Measurements from ENCODE around the gene EXOC3L4. TPM values are rescaled to one million over a fixed set of nuclear protein-coding genes. Genes with fewer than 3 reads are reported as not detected.

EXOC3L4 gene
- total RNA-seq, 1 donor from 2014 or later = 4.2 TPM

DNA sequence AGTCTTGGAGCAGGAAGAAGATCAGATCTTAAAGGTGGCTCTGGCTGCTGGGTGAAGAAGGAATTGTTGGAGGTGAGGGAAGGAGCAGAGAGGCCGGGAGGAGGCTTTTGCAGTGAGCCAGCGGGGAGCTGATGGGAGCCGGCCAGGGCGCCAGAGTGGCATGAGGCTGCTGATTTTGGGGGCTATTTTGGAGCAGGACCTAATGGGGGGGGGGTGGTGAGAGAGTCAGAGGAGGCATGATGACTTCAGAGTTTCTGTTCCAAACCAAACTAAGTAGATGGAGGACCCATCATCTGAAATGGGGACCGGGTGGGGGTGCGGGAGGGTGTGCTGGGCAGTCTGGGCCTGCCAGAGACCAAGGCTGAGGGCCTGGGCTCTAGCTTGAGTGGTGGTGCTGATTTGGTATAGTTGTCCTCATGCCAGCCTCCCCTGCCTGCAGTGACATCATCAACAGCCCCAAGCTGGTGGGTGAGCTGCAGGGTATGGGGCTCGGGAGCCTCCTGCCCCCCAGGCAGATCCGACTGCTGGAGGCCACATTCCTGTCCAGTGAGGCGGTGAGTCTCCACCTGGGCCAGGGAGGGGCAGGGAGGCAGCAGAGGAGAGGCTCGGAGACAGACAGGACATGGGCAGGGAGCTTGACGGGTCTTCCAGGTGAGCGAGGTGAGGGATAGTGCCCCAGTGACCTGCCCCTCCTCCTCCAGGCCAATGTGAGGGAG is 34.9 kb downstream of the EXOC3L4 start:
- Histone ChIP-seq H3K27me3 (no peaks in the 10 kb centered on the region), H3K4me3 (no peak overlapping the region), H3K36me3 (peaks cover 37% of the 10 kb centered on the region), H3K4me1 (peaks cover 48% of the 10 kb centered on the region), H3K9me3 (no peaks in the 10 kb centered on the region), H3K27ac (no peak overlapping the region)
- intact Hi-C loops (cut with DNase I) = no loop called here
- TF ChIP-seq, protein P1, sequence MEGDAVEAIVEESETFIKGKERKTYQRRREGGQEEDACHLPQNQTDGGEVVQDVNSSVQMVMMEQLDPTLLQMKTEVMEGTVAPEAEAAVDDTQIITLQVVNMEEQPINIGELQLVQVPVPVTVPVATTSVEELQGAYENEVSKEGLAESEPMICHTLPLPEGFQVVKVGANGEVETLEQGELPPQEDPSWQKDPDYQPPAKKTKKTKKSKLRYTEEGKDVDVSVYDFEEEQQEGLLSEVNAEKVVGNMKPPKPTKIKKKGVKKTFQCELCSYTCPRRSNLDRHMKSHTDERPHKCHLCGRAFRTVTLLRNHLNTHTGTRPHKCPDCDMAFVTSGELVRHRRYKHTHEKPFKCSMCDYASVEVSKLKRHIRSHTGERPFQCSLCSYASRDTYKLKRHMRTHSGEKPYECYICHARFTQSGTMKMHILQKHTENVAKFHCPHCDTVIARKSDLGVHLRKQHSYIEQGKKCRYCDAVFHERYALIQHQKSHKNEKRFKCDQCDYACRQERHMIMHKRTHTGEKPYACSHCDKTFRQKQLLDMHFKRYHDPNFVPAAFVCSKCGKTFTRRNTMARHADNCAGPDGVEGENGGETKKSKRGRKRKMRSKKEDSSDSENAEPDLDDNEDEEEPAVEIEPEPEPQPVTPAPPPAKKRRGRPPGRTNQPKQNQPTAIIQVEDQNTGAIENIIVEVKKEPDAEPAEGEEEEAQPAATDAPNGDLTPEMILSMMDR (IDR thresholded peaks at IDR 0.05) = no peak
- ATAC-seq = no peak
- DNase-seq = no peak

DNA sequence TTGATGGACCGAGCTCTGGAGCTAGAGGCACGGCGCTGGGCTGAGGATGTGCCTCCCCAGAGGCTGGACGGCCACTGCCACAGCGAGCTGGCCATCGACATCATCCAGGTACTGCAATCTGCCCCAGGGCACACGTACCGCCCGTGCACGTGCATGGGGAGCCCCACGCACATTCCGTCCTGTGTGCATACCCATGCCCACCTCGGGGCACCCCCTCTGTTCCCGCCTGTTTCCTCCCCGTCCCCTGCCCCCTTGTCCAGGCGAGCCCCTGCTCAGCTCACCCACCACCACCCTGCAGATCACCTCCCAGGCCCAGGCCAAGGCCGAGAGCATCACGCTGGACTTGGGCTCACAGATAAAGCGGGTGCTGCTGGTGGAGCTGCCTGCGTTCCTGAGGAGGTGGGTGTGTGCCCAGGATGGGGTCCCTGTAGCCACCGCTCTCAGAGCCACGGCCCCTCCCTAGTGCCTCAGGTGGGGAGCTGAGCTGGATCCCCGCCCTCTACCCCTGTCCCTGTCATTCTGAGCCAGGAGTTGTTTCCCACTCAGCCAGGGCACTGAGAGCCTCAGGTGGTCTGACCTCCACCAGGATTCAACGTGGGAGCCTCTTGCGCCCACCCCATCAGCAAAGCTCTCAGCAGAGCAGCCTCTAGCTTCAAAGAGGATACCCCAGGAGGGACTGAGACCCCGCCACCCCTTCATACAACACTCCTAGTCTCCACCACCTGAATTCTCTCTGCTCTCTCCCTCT is 35.7 kb downstream of the EXOC3L4 start:
- TF ChIP-seq, protein P1 (IDR thresholded peaks at IDR 0.05) = no peak
- DNase-seq (no peak), ATAC-seq (no peak)
- no peaks in the 10 kb centered on the region for H3K27me3 ChIP-seq
- no peak overlapping the region for H3K27ac ChIP-seq
- intact Hi-C loops (cut with DNase I) = no loop called here
- peaks cover 43% of the 10 kb centered on the region for H3K36me3 ChIP-seq
- no peak overlapping the region for H3K4me3 ChIP-seq
- H3K9me3 ChIP-seq = no peaks in the 10 kb centered on the region
- H3K4me1 ChIP-seq = peaks cover 41% of the 10 kb centered on the region

DNA sequence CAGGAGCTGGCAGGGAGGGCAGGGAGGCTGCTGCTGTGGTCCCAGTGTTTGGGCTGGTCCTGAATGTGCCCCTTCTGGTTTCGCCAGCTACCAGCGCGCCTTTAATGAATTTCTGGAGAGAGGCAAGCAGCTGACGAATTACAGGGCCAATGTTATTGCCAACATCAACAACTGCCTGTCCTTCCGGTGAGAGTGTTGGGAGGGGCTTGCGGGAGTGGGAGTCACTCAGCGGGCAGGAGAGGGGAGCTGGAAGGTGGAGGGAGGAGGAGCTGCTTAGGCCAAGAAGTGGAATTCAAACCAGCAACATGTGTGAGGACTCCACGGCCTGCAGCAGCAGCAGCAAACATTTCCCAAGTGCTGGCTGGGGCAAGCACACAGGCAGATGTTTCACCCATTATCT is 36.4 kb downstream of the EXOC3L4 start:
- DNase-seq = no peak
- no peaks in the 10 kb centered on the region for H3K9me3 ChIP-seq
- H3K4me1 ChIP-seq = peaks cover 34% of the 10 kb centered on the region
- intact Hi-C loops (cut with DNase I) = no loop called here
- no peak overlapping the region for H3K27ac ChIP-seq
- no peaks in the 10 kb centered on the region for H3K27me3 ChIP-seq
- no peak overlapping the region for H3K4me3 ChIP-seq
- ATAC-seq = no peak
- TF ChIP-seq, protein P1 (IDR thresholded peaks at IDR 0.05) = no peak
- peaks cover 50% of the 10 kb centered on the region for H3K36me3 ChIP-seq

DNA sequence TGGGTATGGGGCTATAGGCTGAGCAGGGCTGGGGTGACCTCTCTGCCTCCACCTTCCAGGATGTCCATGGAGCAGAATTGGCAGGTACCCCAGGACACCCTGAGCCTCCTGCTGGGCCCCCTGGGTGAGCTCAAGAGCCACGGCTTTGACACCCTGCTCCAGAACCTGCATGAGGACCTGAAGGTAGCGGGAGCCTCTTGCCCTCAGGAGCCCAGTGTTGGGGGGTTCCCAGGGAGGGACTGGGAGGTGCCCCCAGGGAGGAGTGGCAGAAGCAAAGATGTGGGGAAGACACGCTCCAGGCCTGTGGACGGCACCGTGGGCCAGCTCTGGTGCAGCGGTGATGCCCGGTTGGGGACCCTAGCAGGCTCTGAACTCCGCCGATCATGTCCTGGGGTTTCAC is 37.1 kb downstream of the EXOC3L4 start:
- TF ChIP-seq, protein P1 (IDR thresholded peaks at IDR 0.05) = no peak
- Histone ChIP-seq H3K27me3 (no peaks in the 10 kb centered on the region), H3K4me3 (no peak overlapping the region), H3K36me3 (peaks cover 55% of the 10 kb centered on the region), H3K4me1 (peaks cover 28% of the 10 kb centered on the region), H3K9me3 (no peaks in the 10 kb centered on the region), H3K27ac (no peak overlapping the region)
- no peak for DNase-seq
- intact Hi-C loops (cut with DNase I) = no loop called here
- no peak for ATAC-seq

DNA sequence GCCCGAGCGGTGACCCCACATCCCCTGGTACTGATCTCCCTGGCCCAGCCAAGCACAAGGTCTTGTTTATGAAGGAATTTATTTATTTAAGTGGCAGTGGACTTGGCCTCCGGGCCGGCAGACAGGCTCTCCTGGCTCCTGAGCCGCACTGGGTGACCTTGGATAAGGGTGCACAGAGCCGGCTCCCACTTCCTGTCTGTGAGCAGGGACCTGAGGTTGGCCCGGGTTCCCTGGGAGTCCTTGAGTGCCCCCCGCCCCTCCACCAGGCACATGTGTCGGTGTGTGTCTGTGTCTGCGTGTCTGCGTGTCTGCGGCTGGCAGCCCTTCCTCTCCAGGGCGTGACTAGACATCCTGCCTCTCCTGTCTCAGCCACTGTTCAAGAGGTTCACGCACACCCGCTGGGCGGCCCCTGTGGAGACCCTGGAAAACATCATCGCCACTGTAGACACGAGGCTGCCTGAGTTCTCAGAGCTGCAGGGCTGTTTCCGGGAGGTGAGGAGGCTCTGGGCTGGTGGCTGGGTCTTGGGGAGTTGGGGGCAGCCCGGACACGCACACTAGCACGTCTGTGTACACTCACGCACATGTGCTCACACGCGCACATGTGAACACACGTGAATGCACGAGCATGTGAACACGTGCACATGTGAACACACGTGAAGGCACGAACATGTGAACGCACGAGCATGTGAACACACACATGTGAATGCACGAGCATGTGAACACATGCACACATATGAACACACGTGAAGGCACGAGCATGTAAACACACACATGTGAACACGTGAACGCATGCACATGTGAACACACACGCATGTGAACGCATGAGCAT is 38.1 kb downstream of the EXOC3L4 start:
- H3K27ac ChIP-seq = no peak overlapping the region
- intact Hi-C loops (cut with DNase I) = no loop called here
- H3K4me1 ChIP-seq = peaks cover 23% of the 10 kb centered on the region
- no peaks in the 10 kb centered on the region for H3K27me3 ChIP-seq
- H3K36me3 ChIP-seq = peaks cover 55% of the 10 kb centered on the region
- no peaks in the 10 kb centered on the region for H3K9me3 ChIP-seq
- TF ChIP-seq, protein P1 (IDR thresholded peaks at IDR 0.05) = no peak
- DNase-seq = peak; percentile 63
- H3K4me3 ChIP-seq = no peak overlapping the region
- peak; percentile 3 for ATAC-seq
